Trophoblast cell (in vitro differentiated cells and primary cell): ENCODE results near the gene FGF18.
"Not testable (repeated sequence)": the region's sequence is repeated elsewhere in the genome, so short reads cannot be mapped to it uniquely, and the experiment has no call there.

Experiments used
- DNase-seq, 2 donors: peaks; one replicate each; pipeline ENCODE4 v3.0.0-alpha.2; 2016
- H2AFZ ChIP-seq: 2 replicates; pipeline ENCODE4 v1.6.1; 2013; ENCODE audit warnings: low read length, moderate library complexity, mild to moderate bottlenecking; ENCODE audit not compliant: insufficient read depth, poor library complexity
- H2AK5ac ChIP-seq: 2 replicates; pipeline ENCODE4 v1.6.1; 2013; ENCODE audit warnings: mild to moderate bottlenecking, low read length
- H2BK120ac ChIP-seq: 2 replicates; pipeline ENCODE4 v1.6.1; 2013; ENCODE audit warnings: low read length, mild to moderate bottlenecking, moderate library complexity; ENCODE audit not compliant: insufficient read depth, poor library complexity
- H2BK12ac ChIP-seq: 2 replicates; pipeline ENCODE4 v1.6.1; 2013; ENCODE audit warnings: mild to moderate bottlenecking, low read length, moderate library complexity
- H2BK5ac ChIP-seq: 2 replicates; pipeline ENCODE4 v1.6.1; 2013; ENCODE audit warnings: low read length, low read depth, moderate library complexity, mild to moderate bottlenecking; ENCODE audit not compliant: poor library complexity
- H3K14ac ChIP-seq: 2 replicates; pipeline ENCODE4 v1.6.1; 2013; ENCODE audit warnings: mild to moderate bottlenecking, low read length
- H3K18ac ChIP-seq: 2 replicates; pipeline ENCODE4 v1.6.1; 2013; ENCODE audit warnings: mild to moderate bottlenecking, low read length
- H3K23ac ChIP-seq: 2 replicates; pipeline ENCODE4 v1.6.1; 2013; ENCODE audit warnings: low read length
- H3K27ac ChIP-seq: 2 replicates; pipeline ENCODE4 v1.5.1; 2013; ENCODE audit warnings: low read depth, mild to moderate bottlenecking, inconsistent platforms, low read length, moderate library complexity
- H3K27me3 ChIP-seq: 2 replicates; pipeline ENCODE4 v1.6.1; 2013; ENCODE audit warnings: inconsistent platforms, mild to moderate bottlenecking, low read length, moderate library complexity; ENCODE audit not compliant: insufficient read depth
- H3K36me3 ChIP-seq, 2 experiments: 1 replicate in 1 of 2; 2 replicates in 1 of 2; pipeline ENCODE4 v1.6.1; 2013; ENCODE audit warnings: low read length in 2 of 2, mild to moderate bottlenecking in 2 of 2, moderate library complexity in 1 of 2; ENCODE audit not compliant: insufficient read depth in 2 of 2, control insufficient read depth in 1 of 2
- H3K4ac ChIP-seq: 2 replicates; pipeline ENCODE4 v1.6.1; 2013; ENCODE audit warnings: low read depth, mild to moderate bottlenecking, low read length, moderate library complexity
- H3K4me1 ChIP-seq, 2 experiments: 1 replicate in 1 of 2; 2 replicates in 1 of 2; pipeline ENCODE4 v1.6.1; 2013; ENCODE audit warnings: low read length in 2 of 2, mild to moderate bottlenecking in 2 of 2, moderate library complexity in 1 of 2; ENCODE audit not compliant: insufficient read depth in 2 of 2, control insufficient read depth in 1 of 2
- H3K4me2 ChIP-seq: 2 replicates; pipeline ENCODE4 v1.6.1; 2013; ENCODE audit warnings: inconsistent platforms, mild to moderate bottlenecking, low read length, moderate library complexity
- H3K4me3 ChIP-seq: 2 replicates; pipeline ENCODE4 v1.5.1; 2013; ENCODE audit warnings: mild to moderate bottlenecking, low read depth, low read length, inconsistent platforms
- H3K79me1 ChIP-seq: one replicate; pipeline ENCODE4 v1.6.1; 2013; ENCODE audit warnings: low read length
- H3K79me2 ChIP-seq: 2 replicates; pipeline ENCODE4 v1.6.1; 2013; ENCODE audit warnings: low read length, mild to moderate bottlenecking; ENCODE audit not compliant: control insufficient read depth, insufficient read depth, poor library complexity
- H3K9ac ChIP-seq: 2 replicates; pipeline ENCODE4 v1.6.1; 2013; ENCODE audit warnings: mild to moderate bottlenecking, low read length
- H3K9me3 ChIP-seq: 2 replicates; pipeline ENCODE4 v1.6.1; 2013; ENCODE audit warnings: low read depth, mild to moderate bottlenecking, control low read depth, inconsistent platforms, low read length; ENCODE audit not compliant: insufficient read depth
- H4K12ac ChIP-seq: 2 replicates; pipeline ENCODE4 v1.6.1; 2013; ENCODE audit warnings: low read depth, mild to moderate bottlenecking, low read length, moderate library complexity
- H4K8ac ChIP-seq: 2 replicates; pipeline ENCODE4 v1.6.1; 2013; ENCODE audit warnings: low read depth, mild to moderate bottlenecking, low read length, moderate library complexity
- H4K91ac ChIP-seq: one replicate; pipeline ENCODE4 v1.6.1; 2013; ENCODE audit warnings: low read depth, mild to moderate bottlenecking, low read length, moderate library complexity
- WGBS: extraction: QIAGEN DNeasy Blood & Tissue Kit; methylation state at CpG from one replicate; pipeline ENCODE4 v1.1.7; 2013; ENCODE audit warnings: missing lambda C conversion rate; ENCODE audit not compliant: insufficient read length, insufficient coverage; ENCODE audit errors: extremely low coverage; 5-methylcytosine and 5-hydroxymethylcytosine counted together

FGF18 gene

DNA sequence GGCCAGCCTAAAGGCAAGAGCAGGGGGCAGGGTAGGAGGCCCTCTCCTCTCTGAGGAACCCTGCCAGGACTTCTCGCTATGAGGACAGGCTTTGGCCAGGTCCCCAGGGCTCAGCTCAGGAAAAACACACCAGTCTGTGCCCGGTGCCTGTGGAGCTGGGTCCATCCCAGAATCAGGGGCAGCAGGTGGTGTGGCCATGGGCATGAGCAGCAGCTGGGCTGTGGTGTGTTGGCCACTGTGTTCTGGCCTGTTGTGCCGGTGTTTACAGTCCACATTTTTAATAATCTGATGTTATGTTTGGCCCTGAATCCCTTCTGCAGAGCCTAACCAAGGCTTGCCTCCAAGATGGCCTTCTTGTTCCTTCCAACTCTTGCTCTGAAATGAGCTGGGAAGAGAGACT, 77.0 kb downstream of the FGF18 start:
- Histone ChIP-seq H3K79me2 (no peaks in the 10 kb centered on the region), H4K8ac (no peak overlapping the region), H3K23ac (no peak overlapping the region), H3K4me2 (no peak overlapping the region), H3K4me1 (peaks cover 16 to 17% of the 10 kb centered on the region in 2 experiments), H3K4ac (no peak overlapping the region), H4K91ac (no peak overlapping the region), H3K27me3 (no peaks in the 10 kb centered on the region), H3K36me3 (no peaks in the 10 kb centered on the region), H3K14ac (no peak overlapping the region), H3K9ac (no peak overlapping the region), H3K18ac (no peak overlapping the region), H3K4me3 (no peak overlapping the region), H2BK5ac (no peak overlapping the region), H2BK12ac (no peak overlapping the region), H4K12ac (no peak overlapping the region), H3K9me3 (no peaks in the 10 kb centered on the region), H2BK120ac (no peak overlapping the region), H3K79me1 (peaks cover 4% of the 10 kb centered on the region), H3K27ac (no peak overlapping the region), H2AFZ (no peak overlapping the region), H2AK5ac (no peak overlapping the region)
- no peak for DNase-seq
- WGBS, result no CpG with 5 or more reads among the region's 3 CpGs

DNA sequence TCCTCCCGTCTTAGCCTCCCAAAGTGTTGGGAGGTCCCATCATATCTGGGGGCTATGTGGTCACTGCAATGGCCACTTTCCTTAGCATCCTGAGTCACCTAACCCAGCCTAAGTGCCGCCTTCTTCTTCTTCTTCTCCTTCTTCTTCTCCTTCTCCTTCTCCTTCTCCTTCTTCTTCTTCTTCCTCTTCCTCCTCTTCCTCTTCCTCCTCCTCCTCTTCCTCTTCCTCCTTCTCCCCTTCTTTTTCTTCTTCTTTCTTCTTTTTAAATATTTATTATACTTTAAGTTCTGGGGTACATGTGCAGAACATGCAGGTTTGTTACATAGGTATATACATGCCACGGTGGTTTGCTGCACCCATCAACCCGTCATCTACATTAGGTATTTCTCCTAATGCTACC, 78.0 kb downstream of the FGF18 start:
- not testable (repeated sequence) for H4K8ac ChIP-seq, H2BK5ac ChIP-seq, DNase-seq, H2BK120ac ChIP-seq, H3K4me3 ChIP-seq, H3K79me1 ChIP-seq, H3K9ac ChIP-seq, H3K14ac ChIP-seq, H3K4me2 ChIP-seq, H2AFZ ChIP-seq, H3K23ac ChIP-seq, H4K12ac ChIP-seq, H3K18ac ChIP-seq, H3K79me2 ChIP-seq, H2AK5ac ChIP-seq, H3K4ac ChIP-seq, H4K91ac ChIP-seq, H2BK12ac ChIP-seq, H3K27ac ChIP-seq, H3K27me3 ChIP-seq, H3K9me3 ChIP-seq, H3K36me3 ChIP-seq
- no CpG with 5 or more reads among the region's 4 CpGs for WGBS
- peaks cover 16 to 17% of the 10 kb centered on the region in 2 experiments for H3K4me1 ChIP-seq

DNA sequence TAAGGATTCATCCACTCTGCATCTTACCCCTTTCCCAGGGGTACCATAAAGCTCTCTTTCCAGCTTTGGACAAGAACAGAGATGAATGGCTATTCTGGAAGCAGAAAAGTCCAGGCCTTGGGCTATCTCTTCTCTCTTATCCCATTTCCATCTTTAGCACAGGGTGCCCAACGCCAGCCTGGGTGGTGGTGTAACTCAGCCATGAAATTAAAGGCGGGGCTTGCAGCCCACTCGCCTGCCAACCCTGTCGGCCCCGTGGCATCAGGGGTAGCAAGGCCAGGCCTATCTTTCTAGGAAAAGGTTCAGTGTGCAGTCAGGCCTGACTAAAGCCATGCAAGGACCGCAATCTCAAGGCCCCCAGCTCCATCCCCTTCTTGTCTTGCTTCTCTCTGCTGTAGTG, 78.7 kb downstream of the FGF18 start:
- Histone ChIP-seq H2BK12ac (no peak overlapping the region), H3K27ac (no peak overlapping the region), H3K4me3 (no peak overlapping the region), H4K8ac (no peak overlapping the region), H3K9me3 (peaks cover 1% of the 10 kb centered on the region), H2BK120ac (no peak overlapping the region), H3K79me1 (peaks cover 4% of the 10 kb centered on the region), H2AK5ac (no peak overlapping the region), H3K18ac (no peak overlapping the region), H4K91ac (no peak overlapping the region), H3K79me2 (no peaks in the 10 kb centered on the region), H3K4me1 (peaks cover 16 to 17% of the 10 kb centered on the region in 2 experiments), H3K36me3 (no peaks in the 10 kb centered on the region), H3K4ac (no peak overlapping the region), H3K27me3 (no peaks in the 10 kb centered on the region), H2AFZ (no peak overlapping the region), H4K12ac (no peak overlapping the region), H3K9ac (no peak overlapping the region), H3K14ac (no peak overlapping the region), H3K4me2 (no peak overlapping the region), H2BK5ac (no peak overlapping the region), H3K23ac (no peak overlapping the region)
- WGBS, result no CpG with 5 or more reads among the region's 6 CpGs
- DNase-seq, result no peak

DNA sequence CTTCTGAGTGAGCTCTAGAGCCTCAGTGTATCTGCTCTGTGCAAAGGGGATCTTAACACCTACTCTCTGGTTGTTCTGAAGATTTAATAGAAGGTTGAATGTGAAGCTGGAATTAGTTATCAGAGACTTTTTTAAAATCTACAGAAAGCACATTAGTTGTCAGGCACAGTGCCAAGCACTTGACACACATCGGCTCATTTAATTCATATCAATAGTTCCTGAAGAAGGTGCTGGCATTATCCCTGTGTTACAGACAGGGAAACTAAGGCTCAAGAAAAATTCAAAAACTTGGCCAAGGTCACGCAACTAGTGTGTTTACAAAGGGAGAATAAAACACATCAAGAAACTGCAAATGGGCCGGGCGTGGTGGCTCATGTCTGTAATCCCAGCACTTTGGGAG, 80.2 kb downstream of the FGF18 start:
- Histone ChIP-seq H3K23ac (no peak overlapping the region), H2BK12ac (no peak overlapping the region), H2AK5ac (no peak overlapping the region), H2BK5ac (no peak overlapping the region), H3K27ac (no peak overlapping the region), H4K8ac (no peak overlapping the region), H3K79me1 (peaks cover 3% of the 10 kb centered on the region), H3K4ac (no peak overlapping the region), H2AFZ (no peak overlapping the region), H2BK120ac (no peak overlapping the region), H3K9ac (no peak overlapping the region), H3K36me3 (no peaks in the 10 kb centered on the region), H3K79me2 (no peaks in the 10 kb centered on the region), H3K4me2 (no peak overlapping the region), H3K9me3 (peaks cover 1% of the 10 kb centered on the region), H3K18ac (no peak overlapping the region), H3K4me3 (no peak overlapping the region), H3K27me3 (no peaks in the 10 kb centered on the region), H4K91ac (no peak overlapping the region), H3K4me1 (peaks cover 8% of the 10 kb centered on the region in 2 experiments), H4K12ac (no peak overlapping the region), H3K14ac (no peak overlapping the region)
- no CpG with 5 or more reads among the region's 4 CpGs for WGBS
- DNase-seq, result no peak
